HG02981 (cell line): ENCODE results near the gene UBAC2.
"Not testable (repeated sequence)": the region's sequence is repeated elsewhere in the genome, so short reads cannot be mapped to it uniquely, and the experiment has no call there.

ENCODE experiments used
- ATAC-seq: cut with Tn5 transposase; IDR thresholded peaks from one replicate; pipeline ENCODE4 v1.9.1; 2021; ENCODE audit warnings: mild to moderate bottlenecking, moderate library complexity; ENCODE audit not compliant: unreplicated experiment

The UBAC2 gene

DNA sequence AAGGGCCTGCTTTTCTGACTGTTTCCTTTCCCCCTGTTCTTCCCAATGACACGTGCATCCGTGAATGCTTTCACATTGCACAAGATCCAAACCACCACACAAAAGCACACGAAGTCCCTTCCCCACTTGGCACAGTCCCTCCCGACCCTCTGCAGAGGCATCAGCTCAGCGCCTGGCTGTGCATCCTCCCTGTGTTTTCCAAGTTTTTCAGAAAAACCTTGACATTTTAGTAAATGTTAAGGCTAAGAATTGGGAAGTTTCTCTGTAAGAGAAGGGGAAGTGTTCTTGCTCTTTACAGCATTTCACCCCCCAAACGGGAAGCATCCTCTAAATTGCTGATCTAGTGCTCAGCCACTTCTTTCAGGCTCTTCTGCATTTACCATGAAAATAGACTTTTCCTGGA is 206.1 kb downstream of the UBAC2 start:
- no peak for ATAC-seq

DNA sequence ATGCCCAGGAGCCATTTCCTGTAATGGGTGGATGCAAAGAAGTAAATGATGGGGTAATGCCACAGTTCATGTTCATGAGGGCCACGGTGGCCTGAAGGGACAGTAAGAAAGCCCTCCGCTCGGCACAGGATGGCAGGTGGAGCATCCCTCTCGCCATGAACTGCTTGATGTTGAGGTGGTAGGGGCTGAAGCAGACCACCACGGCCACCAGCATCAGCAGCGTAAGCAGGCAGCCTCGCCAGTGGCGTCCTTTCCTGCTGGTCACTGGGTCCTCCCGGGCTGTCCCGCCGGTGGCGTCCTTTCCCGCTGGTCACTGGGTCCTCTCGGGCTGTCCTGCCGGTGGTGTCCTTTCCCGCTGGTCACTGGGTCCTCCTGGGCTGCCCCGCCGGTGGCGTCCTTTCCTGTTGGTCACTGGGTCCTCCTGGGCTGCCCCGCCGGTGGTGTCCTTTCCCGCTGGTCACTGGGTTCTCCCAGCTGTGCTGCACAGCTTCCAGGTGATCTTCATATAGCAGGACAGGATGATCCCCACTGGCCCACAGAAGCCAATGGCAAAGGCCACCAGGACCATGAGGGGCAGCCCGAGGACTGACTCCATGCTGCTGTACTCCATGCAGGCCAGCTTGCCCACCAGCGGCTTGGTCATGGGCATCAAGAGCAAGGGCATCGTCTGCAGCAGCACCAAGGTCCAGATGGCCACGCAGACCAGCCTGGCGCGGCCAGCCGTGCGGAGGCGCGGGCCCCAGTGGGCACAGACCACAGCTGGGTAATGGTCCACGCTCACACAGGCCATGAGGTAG is 207.4 kb downstream of the UBAC2 start:
- no peak for ATAC-seq

DNA sequence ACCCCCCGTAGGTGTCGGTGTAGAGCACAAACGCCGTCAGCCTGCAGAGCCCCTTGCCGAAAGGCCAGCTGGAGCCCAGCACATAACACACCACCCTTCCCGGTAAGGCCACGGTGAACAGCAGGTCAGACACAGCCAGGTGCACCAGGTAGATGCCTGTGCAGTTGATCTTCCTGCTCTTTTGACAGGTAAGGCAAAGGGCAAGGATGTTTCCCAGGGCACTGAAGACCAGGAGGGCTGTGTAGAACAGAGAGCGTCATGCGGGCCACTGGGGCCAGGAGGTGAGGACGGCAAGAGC is 208.0 kb downstream of the UBAC2 start:
- no peak for ATAC-seq

DNA sequence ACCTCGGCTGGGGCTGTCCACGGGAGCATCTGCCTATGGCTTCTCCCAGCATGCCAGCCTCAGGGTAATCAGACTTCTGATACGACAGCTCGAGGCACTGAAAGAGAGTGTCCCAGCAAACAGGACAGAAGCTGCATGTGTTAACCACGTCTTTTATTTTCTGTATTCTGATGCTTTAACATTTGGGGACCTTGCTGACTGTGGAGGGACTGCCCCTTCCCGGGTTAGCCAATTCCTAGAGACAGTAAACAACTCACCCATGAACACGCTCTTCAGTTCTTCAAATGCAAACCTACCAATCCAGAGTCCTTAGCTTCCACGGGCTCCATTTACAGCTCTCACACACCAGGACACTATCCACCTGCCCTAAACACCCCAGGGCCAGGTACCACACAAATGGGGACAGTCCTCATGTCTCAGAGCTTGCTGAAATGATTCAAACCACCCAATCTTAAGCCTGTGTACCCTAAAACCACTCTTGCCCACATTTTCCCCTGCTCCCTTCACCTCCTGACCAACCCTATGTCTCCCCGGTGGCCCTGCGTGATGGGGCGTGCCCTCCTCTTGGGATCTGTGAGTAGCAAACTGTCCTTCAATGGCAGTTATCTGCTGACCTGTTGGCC is 208.9 kb downstream of the UBAC2 start:
- not testable (repeated sequence) for ATAC-seq

DNA sequence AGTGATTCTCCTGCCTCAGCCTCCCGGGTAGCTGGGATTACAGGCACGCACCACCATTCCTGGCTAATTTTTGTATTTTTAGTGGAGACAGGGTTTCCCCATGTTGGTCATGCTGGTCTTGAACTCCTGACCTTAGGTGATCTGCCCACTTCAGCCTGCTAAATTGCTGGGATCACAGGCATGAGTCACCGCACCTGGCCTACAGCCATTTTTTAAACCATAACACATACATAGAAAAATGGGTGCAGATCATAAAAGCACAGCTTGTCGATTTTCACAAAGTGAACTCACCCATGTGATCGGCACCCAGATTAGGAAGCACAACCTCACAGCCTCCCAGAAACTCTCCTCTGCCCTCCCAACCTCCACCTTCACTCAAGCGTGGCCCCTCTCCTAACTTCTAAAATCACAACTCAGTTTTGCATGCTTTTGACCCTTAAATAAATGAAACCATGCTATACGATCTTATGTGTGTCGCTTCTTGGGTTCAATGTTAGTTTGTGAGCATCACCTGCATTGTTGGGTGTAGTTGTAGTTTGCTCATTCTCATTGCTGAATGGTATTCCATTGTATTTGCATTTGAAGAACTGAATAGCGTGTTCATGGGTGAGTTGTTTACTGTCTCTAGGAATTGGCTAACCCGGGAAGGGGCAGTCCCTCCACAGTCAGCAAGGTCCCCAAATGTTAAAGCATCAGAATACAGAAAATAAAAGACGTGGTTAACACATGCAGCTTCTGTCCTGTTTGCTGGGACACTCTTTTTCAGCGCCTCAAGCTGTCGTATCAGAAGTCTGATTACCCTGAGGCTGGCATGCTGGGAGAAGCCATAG is 210.2 kb downstream of the UBAC2 start:
- ATAC-seq = not testable (repeated sequence)

DNA sequence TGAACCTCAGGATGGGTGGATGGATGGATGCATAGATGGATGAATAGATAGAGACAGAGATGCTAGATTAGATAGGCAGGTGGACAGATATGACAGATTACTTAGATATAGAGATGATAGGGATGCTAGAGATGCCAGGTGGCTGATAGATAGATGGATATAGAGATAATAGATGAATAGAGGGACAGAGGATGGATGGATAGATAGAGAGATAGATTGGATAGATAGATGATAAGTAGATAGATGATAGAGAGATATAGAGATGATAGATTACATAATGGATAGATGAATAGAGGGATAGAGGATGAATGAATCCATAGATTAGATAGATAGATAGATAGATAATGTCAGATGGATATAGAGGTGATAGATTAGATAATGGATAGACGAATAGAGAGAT is 212.2 kb downstream of the UBAC2 start:
- no peak for ATAC-seq

DNA sequence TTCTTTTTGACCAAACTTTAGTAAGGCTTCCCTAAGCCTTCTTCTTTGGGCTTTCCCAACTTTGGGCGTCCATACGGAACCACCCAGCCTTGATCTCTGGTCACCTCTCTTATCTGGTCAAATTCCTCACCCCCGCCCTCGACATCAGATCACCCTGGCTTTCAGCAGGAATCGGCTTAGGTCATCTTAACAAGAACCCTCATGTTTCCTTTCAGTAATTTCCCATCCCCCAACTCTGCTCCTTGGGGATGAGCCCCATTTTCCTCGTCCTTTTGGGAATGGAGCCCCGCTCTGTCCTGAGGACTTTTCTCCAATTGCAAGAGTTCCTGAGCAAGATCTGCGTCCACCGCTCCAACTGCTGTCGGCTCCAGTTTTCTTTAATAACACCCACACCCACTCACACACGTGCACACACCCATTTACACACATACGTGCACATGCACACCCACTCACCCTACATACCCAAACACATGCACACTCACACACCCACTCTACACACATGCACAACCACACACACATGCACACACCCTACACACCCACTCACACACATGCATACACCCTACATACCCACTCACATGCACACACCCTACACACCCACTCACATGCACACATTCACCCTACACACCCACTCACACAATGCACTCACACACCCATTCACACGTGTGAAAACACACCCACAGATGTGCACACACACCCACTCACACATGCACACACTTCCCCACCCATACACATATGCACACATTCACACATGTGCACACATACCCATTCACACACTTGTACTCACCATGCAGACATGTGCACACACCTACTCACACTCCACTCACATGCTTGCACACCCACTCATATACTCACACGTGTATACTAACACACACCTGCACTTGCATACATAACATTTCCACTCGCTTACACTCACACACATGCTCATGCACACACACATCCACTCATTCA is 213.7 kb downstream of the UBAC2 start:
- no peak for ATAC-seq

DNA sequence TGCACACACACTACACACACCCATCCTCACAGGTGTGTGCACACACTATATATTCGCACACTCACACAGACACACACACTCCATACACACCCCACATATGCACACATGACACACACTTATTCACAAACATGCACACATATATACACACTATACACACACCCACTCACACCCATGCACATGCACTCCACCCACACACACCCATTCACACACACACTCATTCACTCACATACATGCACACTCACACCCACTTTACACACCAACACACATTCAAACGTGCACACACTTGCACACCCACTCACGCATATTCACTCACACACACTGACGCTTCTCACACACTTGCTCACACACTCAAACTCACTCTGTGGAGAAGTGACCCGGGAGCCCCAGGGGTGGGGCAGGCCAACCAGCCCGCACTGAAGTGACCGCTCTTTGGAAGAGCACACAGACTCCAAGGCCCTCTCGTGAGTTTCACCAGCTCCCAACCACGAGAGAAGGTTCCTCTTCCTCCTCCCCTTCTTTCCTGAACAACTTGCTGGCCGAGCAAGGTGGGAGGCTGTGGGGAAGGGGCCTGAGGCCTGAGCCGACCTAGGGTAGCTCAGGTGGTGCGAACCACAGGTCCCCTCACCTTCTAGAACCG is 214.5 kb downstream of the UBAC2 start:
- no peak for ATAC-seq

DNA sequence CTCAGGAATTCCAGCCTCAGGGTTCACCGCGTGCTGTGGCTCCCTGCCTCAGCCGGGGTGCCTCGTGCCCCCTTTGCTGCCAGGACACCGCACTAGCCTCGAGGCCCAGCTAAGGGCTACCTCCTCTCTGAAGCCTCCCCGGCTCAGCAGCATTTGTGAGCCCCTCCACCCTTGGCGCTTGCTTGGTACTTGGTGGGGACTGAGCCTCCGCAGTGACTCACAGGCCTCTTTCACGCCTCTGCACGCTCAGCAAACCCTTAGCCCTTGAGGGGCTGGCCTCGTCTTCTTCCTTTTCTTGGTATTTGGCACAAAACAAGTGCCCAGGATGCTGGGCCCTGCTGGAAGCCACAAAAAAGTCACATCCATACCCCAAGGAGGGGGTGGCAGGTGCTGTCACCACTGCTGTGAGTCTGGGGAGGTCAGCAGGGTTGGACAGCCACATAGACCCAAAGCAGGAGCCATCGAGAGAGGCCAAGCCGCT is 215.2 kb downstream of the UBAC2 start:
- ATAC-seq = no peak

DNA sequence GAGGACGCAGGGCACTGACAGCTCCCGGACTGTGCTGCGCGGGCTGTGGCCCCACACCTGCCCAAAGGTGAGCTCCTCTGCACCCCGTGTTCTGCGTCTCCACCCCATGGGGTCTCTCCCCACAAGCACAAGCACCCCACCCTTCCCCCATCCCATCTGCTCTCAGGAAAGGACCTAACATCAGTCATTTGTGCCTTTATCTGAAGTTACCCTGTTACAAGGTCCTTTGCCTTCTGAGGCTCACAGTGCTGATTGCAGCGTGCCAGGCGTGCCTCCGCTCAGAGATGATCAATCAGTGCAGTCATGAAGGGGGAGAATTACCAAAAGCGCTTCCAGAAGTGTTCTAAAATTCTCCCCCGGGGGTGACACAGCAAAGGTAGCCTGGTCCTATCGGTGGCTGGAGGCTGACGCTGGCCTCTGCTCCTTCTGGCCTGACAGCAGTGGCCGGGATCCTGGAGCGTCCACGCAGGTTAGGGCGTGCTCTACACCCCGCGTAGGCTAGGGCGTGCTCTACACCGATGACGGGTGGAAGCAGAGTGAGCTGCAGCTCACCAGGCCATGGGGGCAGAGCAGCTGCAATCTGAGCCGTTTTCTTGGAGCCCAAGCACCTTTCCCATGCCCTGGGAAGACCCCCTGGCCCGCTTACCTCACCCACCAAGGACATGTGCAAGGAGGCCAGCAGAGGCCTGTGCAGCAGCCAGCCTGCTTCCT is 215.9 kb downstream of the UBAC2 start:
- ATAC-seq = no peak

DNA sequence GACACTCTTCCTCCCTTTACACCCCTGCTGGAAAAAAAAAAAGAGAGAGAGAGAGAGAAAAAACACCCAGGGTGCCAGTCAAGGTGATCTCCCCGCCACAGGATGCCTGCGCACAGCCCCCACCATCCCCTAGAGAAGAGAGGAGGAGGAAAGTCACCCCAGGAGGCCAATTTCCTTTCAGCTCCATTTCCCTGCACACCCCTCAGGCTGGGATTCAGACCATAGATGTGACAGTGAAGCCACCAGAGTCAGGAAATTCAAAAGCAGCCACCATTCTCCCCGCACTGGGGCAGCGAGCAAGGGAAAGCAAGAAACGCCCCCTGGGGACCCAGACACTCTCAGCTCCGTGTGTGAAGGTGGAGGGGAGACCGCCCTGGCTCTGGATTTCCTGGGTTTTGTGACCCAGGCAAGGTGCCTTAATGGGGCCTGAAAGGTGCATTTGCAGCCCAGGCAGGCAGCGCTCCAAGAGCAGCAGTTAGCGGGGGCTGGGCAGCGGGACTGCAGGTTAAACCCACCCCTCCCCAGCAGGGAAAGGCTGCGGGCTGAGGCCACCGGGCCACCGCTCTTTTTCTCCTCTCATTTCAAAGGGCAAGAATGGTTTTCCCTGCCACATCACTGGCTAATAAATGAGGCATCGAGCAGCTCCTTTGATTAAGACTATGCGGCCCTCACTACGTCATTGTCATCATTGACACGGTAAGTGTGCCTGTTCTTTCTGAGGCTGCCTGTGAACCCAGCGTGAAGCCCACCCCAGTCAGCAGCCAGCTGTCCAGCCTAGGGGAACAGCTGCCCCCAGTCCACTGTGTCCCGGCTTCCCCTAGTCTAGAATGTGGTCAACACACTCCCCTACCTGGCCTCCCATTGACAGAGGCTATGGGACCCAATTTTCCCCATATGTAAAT is 216.8 kb downstream of the UBAC2 start:
- no peak for ATAC-seq

DNA sequence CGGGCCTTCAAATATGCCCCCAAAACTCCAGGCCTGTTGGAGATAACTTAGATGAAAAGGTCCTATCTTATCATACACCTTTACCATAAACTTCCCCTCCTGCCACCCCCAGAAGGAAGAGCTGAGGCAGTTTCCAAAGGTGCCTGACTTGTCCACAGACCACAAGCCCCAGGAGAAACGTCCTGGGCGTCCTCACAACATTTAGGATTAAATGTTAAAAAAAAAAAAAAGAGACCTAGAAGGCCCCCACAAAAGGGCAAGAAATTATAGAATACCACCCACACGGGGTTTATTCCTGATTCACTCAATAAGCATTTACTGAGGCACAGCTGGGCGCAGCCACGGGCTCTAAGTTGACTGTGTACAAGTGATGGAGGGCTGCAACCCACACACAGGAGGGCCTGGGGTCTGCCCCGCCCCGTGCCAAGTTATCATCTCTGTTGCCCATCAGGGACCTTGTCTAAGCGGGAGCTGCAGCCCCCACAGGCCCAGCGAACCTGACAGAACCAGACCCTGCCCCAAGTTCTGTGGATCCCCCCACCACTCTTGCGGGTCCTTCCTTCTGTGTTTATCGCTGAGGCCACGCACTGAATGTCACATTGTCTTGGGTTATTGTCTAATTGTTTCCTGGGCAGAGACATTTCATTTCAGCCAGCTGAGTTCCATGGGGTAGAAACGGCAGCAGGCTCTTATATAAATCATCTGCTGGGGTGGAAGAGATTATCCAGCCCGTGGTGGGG is 217.6 kb downstream of the UBAC2 start:
- no peak for ATAC-seq

DNA sequence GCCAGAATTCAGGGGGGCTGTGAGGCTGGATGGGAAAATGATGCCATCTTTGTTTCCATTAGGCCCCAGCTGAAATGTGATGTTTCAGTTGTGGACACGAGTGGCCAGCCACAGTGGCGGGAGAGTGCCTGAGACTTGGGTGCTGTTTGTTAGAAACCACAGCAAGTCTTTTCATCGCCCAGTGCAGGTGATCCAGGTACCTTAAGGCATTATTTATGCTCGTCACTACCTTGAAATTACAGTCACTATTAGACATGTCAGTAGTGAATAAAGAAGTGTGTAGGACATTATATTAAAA is 218.1 kb downstream of the UBAC2 start:
- no peak for ATAC-seq

DNA sequence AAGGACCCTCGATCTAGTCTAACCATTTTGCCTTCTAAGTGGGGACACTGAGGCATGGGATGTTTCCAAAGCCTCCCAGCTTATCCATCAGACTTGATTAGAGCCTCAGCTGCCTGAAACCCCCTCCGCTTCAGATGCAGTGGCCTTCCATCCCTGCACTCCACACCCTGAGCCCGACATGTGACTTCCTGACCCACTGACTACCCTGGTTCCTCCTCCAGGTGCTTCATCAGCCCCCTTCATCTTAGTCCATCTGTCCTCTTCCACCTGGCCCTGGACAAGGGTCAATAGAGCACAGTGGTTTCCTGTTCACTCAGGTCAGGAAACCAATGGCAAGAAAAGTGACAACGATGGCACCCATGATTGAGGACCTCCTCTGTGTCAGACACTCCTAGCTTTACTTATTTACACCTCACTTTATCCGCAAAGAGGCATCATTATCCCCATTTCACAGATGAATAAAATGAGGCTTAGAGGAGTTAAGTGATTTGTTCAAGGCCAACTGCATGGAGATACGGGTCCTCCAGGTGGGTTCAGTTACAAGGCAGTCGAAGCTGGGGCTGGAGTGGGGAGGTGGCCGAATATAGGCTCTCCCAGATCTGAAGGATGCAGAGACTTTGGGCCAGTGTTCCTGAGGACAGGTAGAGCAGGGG is 219.1 kb downstream of the UBAC2 start:
- ATAC-seq = no peak

DNA sequence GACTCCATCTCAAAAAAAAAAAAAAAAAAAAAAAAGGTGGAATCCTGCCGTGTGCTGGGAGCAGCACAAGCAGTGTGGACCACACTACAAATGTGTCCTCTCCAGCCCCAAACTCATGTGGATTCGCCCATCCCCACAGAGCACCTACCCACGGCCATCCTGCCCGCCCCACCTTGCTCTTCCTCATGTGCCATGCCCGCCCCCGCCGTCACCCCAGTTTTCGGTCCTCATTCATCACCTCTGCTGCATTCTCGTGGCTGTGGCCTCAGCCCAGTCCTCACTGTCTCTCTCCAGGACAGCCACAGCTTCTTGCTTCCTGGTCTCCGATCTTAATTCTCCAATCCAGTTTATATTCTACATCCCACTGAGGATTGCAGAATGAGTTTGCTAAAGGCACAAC is 220.6 kb downstream of the UBAC2 start:
- no peak for ATAC-seq

DNA sequence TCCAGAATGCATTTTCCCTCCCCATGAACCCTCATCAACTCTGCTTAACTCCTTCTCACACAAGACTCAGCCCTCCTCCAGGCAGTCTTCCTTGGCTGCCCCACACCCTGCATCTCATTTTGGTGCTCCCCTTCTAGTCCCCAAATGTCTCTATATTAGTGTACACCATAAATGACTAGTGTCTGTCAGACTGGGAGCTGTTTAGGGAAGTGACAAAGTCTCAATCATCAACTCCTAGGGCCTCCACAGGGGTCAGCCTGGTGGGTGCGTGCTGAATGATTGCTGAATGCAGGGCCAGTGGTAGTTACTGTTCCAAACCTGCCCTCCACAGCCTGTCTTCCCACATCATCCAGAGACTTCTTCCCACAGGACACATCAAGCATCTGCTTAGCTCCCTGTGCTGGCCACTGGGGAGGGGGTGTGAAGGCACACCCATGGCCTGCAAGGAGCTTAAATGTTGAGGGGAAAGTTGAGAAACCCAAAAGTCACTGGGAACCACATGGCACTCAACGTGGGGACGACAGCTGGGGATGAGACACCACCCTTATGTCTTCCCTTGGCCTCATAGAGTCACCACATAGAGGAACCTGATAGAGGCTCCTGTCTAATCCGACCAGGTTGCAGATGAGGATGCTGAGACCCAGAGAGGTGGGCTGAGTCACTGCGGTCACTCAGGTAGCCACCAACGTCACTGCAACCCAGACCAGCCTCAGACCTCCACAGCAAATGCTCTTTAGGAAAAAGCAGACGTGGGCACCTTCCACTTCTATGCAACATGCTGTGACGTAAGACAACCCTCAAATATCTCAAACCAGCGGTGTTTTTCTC is 221.3 kb downstream of the UBAC2 start:
- ATAC-seq = no peak
